H1 (cell line): ENCODE measurements around the gene DNM2. TPM values are rescaled to one million over a fixed set of nuclear protein-coding genes. Genes with fewer than 3 reads are reported as not detected.

Experiments used
- CTCF ChIA-PET: fragments of 300-600 bp; sonication (Branson Sonifier 250); formaldehyde crosslinking; loops from one replicate; lab custom pipeline; 2021; ENCODE audit not compliant: partially characterized antibody; lab: Charles Lee
- POLR2A ChIA-PET: fragments of 300-600 bp; sonication (Branson Sonifier 250); formaldehyde crosslinking; loops from one replicate; lab custom pipeline; 2021; ENCODE audit warnings: inconsistent platforms; ENCODE audit not compliant: partially characterized antibody; lab: Charles Lee
- DNase-seq, 2 experiments: peaks; one replicate each; pipeline versions ENCODE4 v3.0.0 to v3.0.0-alpha.2; 2010 to 2022; ENCODE audit warnings: low spot score in 2 of 2, low read depth in 1 of 2, mixed read lengths in 1 of 2
- FAIRE-seq: peaks from 2 replicates; lab custom pipeline; 2011; peaks lifted over from hg19 to GRCh38; lab: Jason Lieb, UNC
- H2AFZ ChIP-seq: 2 replicates; pipeline ENCODE4 v1.8.1; 2012; ENCODE audit warnings: low read length, inconsistent platforms
- H2AK5ac ChIP-seq: 2 replicates; pipeline ENCODE4 v1.6.1; 2013; ENCODE audit warnings: low read depth, low read length
- H2BK120ac ChIP-seq: replicated peaks from 2 replicates; pipeline ENCODE3; 2013; ENCODE audit warnings: low read depth, low read length, inconsistent platforms
- H2BK12ac ChIP-seq: 2 replicates; pipeline ENCODE4 v1.6.1; 2013; ENCODE audit warnings: low read depth, low read length
- H2BK15ac ChIP-seq: 2 replicates; pipeline ENCODE4 v1.6.1; 2013; ENCODE audit warnings: low read length
- H2BK20ac ChIP-seq: 2 replicates; pipeline ENCODE4 v1.6.1; 2013; ENCODE audit warnings: low read length
- H2BK5ac ChIP-seq: 2 replicates; pipeline ENCODE4 v1.6.1; 2013; ENCODE audit warnings: low read depth, low read length
- H3K14ac ChIP-seq: 2 replicates; pipeline ENCODE4 v1.6.1; 2013; ENCODE audit warnings: inconsistent platforms; ENCODE audit not compliant: insufficient read length
- H3K18ac ChIP-seq: 2 replicates; pipeline ENCODE4 v1.6.1; 2013; ENCODE audit warnings: low read length; ENCODE audit errors: extremely low read depth
- H3K23ac ChIP-seq: 2 replicates; pipeline ENCODE4 v1.6.1; 2013; ENCODE audit warnings: inconsistent platforms; ENCODE audit not compliant: insufficient read length
- H3K23me2 ChIP-seq: 2 replicates; pipeline ENCODE4 v1.6.1; 2013; ENCODE audit warnings: low read depth, low read length
- H3K27ac ChIP-seq: 2 replicates; pipeline ENCODE4 v1.6.1; 2011; ENCODE audit warnings: low read depth, low read length, inconsistent platforms
- H3K27me3 ChIP-seq, 4 experiments: replicated peaks in 1 of 4; 1 replicate in 1 of 4; 2 replicates in 3 of 4; pipeline versions ENCODE4 v1.6.1 to v1.8.1; 2011 to 2013; ENCODE audit warnings: low read length in 3 of 4, mild to moderate bottlenecking in 3 of 4, inconsistent platforms in 2 of 4, mixed read lengths in 2 of 4, moderate library complexity in 1 of 4; ENCODE audit not compliant: control insufficient read depth in 3 of 4, insufficient read depth in 3 of 4; ENCODE audit errors: extremely low read depth in 1 of 4
- H3K36me3 ChIP-seq, 4 experiments: 2 replicates each; pipeline versions ENCODE4 v1.6.1 to v1.8.1; 2011 to 2013; ENCODE audit warnings: mild to moderate bottlenecking in 4 of 4, low read length in 3 of 4, moderate library complexity in 2 of 4, control low read depth in 1 of 4, inconsistent platforms in 1 of 4; ENCODE audit not compliant: insufficient read depth in 4 of 4, control insufficient read depth in 2 of 4
- H3K4ac ChIP-seq: replicated peaks from 2 replicates; pipeline ENCODE3; 2013; ENCODE audit warnings: low read length, low read depth, mixed read lengths, inconsistent platforms; ENCODE audit not compliant: insufficient read length
- H3K4me1 ChIP-seq, 4 experiments: replicated peaks in 1 of 4; 1 replicate in 1 of 4; 2 replicates in 3 of 4; pipeline versions ENCODE4 v1.6.1 to v1.8.1; 2011 to 2013; ENCODE audit warnings: low read length in 3 of 4, inconsistent platforms in 2 of 4, mixed read lengths in 1 of 4; ENCODE audit not compliant: insufficient read depth in 4 of 4, control insufficient read depth in 3 of 4
- H3K4me2 ChIP-seq, 2 experiments: 2 replicates each; pipeline versions ENCODE4 v1.6.1 to v1.8.1; 2011 to 2013; ENCODE audit warnings: low read depth in 2 of 2, low read length in 2 of 2, control low read depth in 1 of 2, inconsistent platforms in 1 of 2, mild to moderate bottlenecking in 1 of 2; ENCODE audit not compliant: insufficient read depth in 1 of 2
- H3K4me3 ChIP-seq, 4 experiments: fragments of 200-600, 300-600 bp in 1 of 4; sonication (generic), shearing (Covaris generic), sonication (Bioruptor Twin) in 1 of 4; 2 replicates each; pipeline versions ENCODE4 v1.5.1 to v1.8.1; 2011 to 2016; ENCODE audit warnings: low read length in 4 of 4, low read depth in 3 of 4, control low read depth in 2 of 4, inconsistent platforms in 2 of 4, mild to moderate bottlenecking in 2 of 4, mixed read lengths in 1 of 4, moderate library complexity in 1 of 4; ENCODE audit not compliant: insufficient read depth in 2 of 4; ENCODE audit errors: extremely low read depth in 1 of 4
- H3K56ac ChIP-seq: replicated peaks from 2 replicates; pipeline ENCODE3; 2013; ENCODE audit warnings: low read depth, mild to moderate bottlenecking, mixed read lengths, low read length, inconsistent platforms; ENCODE audit not compliant: insufficient read length
- H3K79me1 ChIP-seq: 2 replicates; pipeline ENCODE4 v1.6.1; 2013; ENCODE audit warnings: low read depth, low read length, control low read depth
- H3K79me2 ChIP-seq, 2 experiments: 2 replicates each; pipeline versions ENCODE4 v1.6.1 to v1.8.1; 2012 to 2013; ENCODE audit warnings: low read length in 2 of 2, mild to moderate bottlenecking in 2 of 2, inconsistent platforms in 1 of 2; ENCODE audit not compliant: insufficient read depth in 2 of 2, control insufficient read depth in 1 of 2
- H3K9ac ChIP-seq, 4 experiments: replicated peaks in 1 of 4; 1 replicate in 1 of 4; 2 replicates in 3 of 4; pipeline versions ENCODE4 v1.6.1 to v1.8.1; 2011 to 2013; ENCODE audit warnings: low read depth in 3 of 4, low read length in 3 of 4, control low read depth in 2 of 4, mild to moderate bottlenecking in 2 of 4, moderate library complexity in 2 of 4, inconsistent platforms in 1 of 4; ENCODE audit errors: extremely low read depth in 1 of 4
- H3K9me3 ChIP-seq, 2 experiments: 2 replicates each; pipeline versions ENCODE4 v1.6.1 to v1.8.1; 2012 to 2013; ENCODE audit warnings: mild to moderate bottlenecking in 2 of 2, moderate library complexity in 2 of 2, control low read depth in 1 of 2, inconsistent platforms in 1 of 2, low read depth in 1 of 2, low read length in 1 of 2, mixed read lengths in 1 of 2; ENCODE audit not compliant: insufficient read depth in 2 of 2
- H4K20me1 ChIP-seq, 2 experiments: replicated peaks in 1 of 2; 2 replicates each; pipeline versions ENCODE3 to v1.8.1; 2011 to 2013; ENCODE audit warnings: inconsistent platforms in 2 of 2, low read length in 2 of 2, mild to moderate bottlenecking in 1 of 2; ENCODE audit not compliant: insufficient read depth in 2 of 2, control insufficient read depth in 1 of 2
- H4K5ac ChIP-seq: 2 replicates; pipeline ENCODE4 v1.6.1; 2013; ENCODE audit warnings: low read length, low read depth, mixed read lengths, inconsistent platforms; ENCODE audit not compliant: insufficient read length
- H4K8ac ChIP-seq: 2 replicates; pipeline ENCODE4 v1.8.0; 2013; ENCODE audit warnings: mild to moderate bottlenecking, moderate library complexity, low read length, inconsistent platforms; ENCODE audit not compliant: insufficient read depth; ENCODE audit errors: extremely low read depth
- H4K91ac ChIP-seq: replicated peaks from 2 replicates; pipeline ENCODE3; 2013; ENCODE audit warnings: low read length, mixed read lengths, inconsistent platforms; ENCODE audit not compliant: insufficient read length
- JUND ChIP-seq: IDR thresholded peaks from 2 replicates; pipeline ENCODE4 v1.6.1; 2011; ENCODE audit warnings: mild to moderate bottlenecking, improper control_type of control experiment, low read length
- RXRA ChIP-seq: IDR thresholded peaks from 2 replicates; pipeline ENCODE4 v1.6.1; 2011; ENCODE audit warnings: low read depth, mild to moderate bottlenecking, low read length, moderate library complexity; ENCODE audit not compliant: insufficient read depth
- SAP30 ChIP-seq: fragments of 300-600 bp; sonication (generic); IDR thresholded peaks from 2 replicates; pipeline ENCODE4 v1.7.1; 2012; ENCODE audit warnings: low read length, moderate library complexity, mild to moderate bottlenecking, inconsistent platforms; ENCODE audit not compliant: insufficient read depth, insufficient replicate concordance
- SIN3A ChIP-seq, 2 experiments: IDR thresholded peaks in 1 of 2; conservative IDR thresholded peaks in 1 of 2; 2 replicates each; pipeline ENCODE4 v1.6.1; 2011 to 2012; ENCODE audit warnings: low read length in 2 of 2, improper control_type of control experiment in 1 of 2, low read depth in 1 of 2, mild to moderate bottlenecking in 1 of 2
- SP4 ChIP-seq: IDR thresholded peaks from 2 replicates; pipeline ENCODE4 v1.6.1; 2012; ENCODE audit warnings: low read length, inconsistent platforms
- TAF1 ChIP-seq: IDR thresholded peaks from 2 replicates; pipeline ENCODE4 v1.6.1; 2011; ENCODE audit warnings: mild to moderate bottlenecking, low read depth, low read length
- TBP ChIP-seq: IDR thresholded peaks from 2 replicates; pipeline ENCODE4 v1.6.1; 2011; ENCODE audit warnings: low read depth, low read length, improper control_type of control experiment
- WGBS, 2 experiments: shearing (Covaris generic) in 1 of 2; methylation state at CpG; one replicate each; pipeline versions ENCODE4 v1.1.6 to v1.1.7; 2013 to 2015; ENCODE audit warnings: low lambda C conversion rate in 2 of 2, mixed read lengths in 2 of 2, inconsistent platforms in 1 of 2, low coverage in 1 of 2, missing lambda C conversion rate in 1 of 2; ENCODE audit not compliant: insufficient replicate concordance in 2 of 2, insufficient coverage in 1 of 2, insufficient read length in 1 of 2; ENCODE audit errors: extremely low coverage in 1 of 2, missing lambda C conversion rate in 1 of 2; 5-methylcytosine and 5-hydroxymethylcytosine counted together
- polyA plus RNA-seq, 7 experiments: library from polyadenylated mRNA; depleted of rRNA in 3 of 7; stranded (reverse) in 5 of 7; unstranded in 2 of 7; fragments of >200 nt in 5 of 7; fragments of 200-250 nt in 2 of 7; gene quantifications; 1 replicate in 5 of 7; 2 replicates in 1 of 7; 4 replicates in 1 of 7; pipeline versions ENCODE4 v1.2.1 to v1.2.3, GENCODE V29; 2011 to 2013; ENCODE audit warnings: missing spikeins in 2 of 7, mixed read lengths in 2 of 7
- total RNA-seq: library from RNA; stranded (reverse); fragmentation: NEBNext Ultra II Directional; extraction: Animal tissue kit (Norgen Biotek cat#: 25700); gene quantifications from 2 replicates; pipeline ENCODE4 v1.2.1, GENCODE V29; 2021
- TF ChIP-seq, protein P1 (sequence below), 3 experiments: IDR thresholded peaks; 1 replicate in 2 of 3; 2 replicates in 1 of 3; pipeline versions ENCODE4 v1.5.1 to v1.6.1; 2011; ENCODE audit warnings: low read length in 3 of 3, mild to moderate bottlenecking in 3 of 3, inconsistent platforms in 2 of 3, low read depth in 1 of 3, moderate library complexity in 1 of 3; ENCODE audit not compliant: insufficient read depth in 1 of 3; ENCODE audit errors: control extremely low read depth in 1 of 3

Gene DNM2
- total and polyA plus RNA-seq, 2 of the 8 experiments (the other 6 are each of a cell fraction or from before 2014, with no cell fraction given): 61.9 to 120 TPM

- Histone ChIP-seq H3K9ac (peak overlapping the region in 3 of 4 experiments; percentile 84 to 94 (median 90); a peak in 5 of 7 replicates), H3K14ac (no peak overlapping the region), H3K4me1 (no peaks in the 10 kb centered on the region), H2BK120ac (no peak overlapping the region), H3K4me3 (peak overlapping the region; percentile 79 to 92 (median 83)), H3K27me3 (no peaks in the 10 kb centered on the region), H3K56ac (no peak overlapping the region), H2AK5ac (no peak overlapping the region), H4K20me1 (peaks cover 0 to under 1% of the 10 kb centered on the region in 2 experiments), H3K79me2 (no peaks in the 10 kb centered on the region), H2AFZ (peak overlapping the region; percentile 79), H3K4me2 (peak overlapping the region; percentile 80 to 94), H3K4ac (peak overlapping the region; percentile 21), H4K5ac (no peak overlapping the region), H2BK15ac (no peak overlapping the region), H3K23me2 (peaks cover 6% of the 10 kb centered on the region; the same call in 1 of the 2 replicates), H3K79me1 (no peaks in the 10 kb centered on the region), H2BK5ac (peak overlapping the region; percentile 91; the same call in 1 of the 2 replicates), H3K27ac (no peak overlapping the region), H3K9me3 (no peaks in the 10 kb centered on the region), H3K36me3 (peaks cover 0 to under 1% (median 0%) of the 10 kb centered on the region in 4 experiments; a peak in 1 of 8 replicates), H4K91ac (peak overlapping the region; percentile 94), H2BK12ac (no peak overlapping the region), H3K18ac (no peak overlapping the region), H4K8ac (peak overlapping the region; percentile 98), H2BK20ac (no peak overlapping the region), H3K23ac (no peak overlapping the region)
- FAIRE-seq (no peak), DNase-seq (no peak)
- ChIA-PET POLR2A (interaction anchor here (0.6 to 55.9 kb wide), 15 partner anchors 9 to 218 kb away, joined by 3 to 1874 read pairs (median 5); partner anchors contain the start of genes CDKN2D, ILF3 and TMED1), CTCF (interaction anchor here (0.6 to 7.6 kb wide), 21 partner anchors 8 to 219 kb away, joined by 3 to 64 read pairs (median 4); partner anchors contain the start of gene DNM2)
- 11% methylated on average over 23 of the region's 24 CpGs; no CpG with 5 or more reads in 1 of the 2 experiments for WGBS, 2 experiments
- TF ChIP-seq SIN3A (conservative IDR thresholded peaks at IDR 0.05 in 1 of 2, IDR thresholded peaks at IDR 0.05 in 1 of 2; ENCODE audit: low read depth in 1 of 2, low read length in 2 of 2): 0 out of 4 replicates have a peak, but pooled peaks of 1 of the 2 experiments have one; percentile 35
- TF ChIP-seq TAF1: peak; percentile 43
- TF ChIP-seq TBP: 0 out of 2 replicates have a peak, but pooled peaks have one; percentile 33
- TF ChIP-seq SAP30: peak; percentile 82
- TF ChIP-seq, protein P1, sequence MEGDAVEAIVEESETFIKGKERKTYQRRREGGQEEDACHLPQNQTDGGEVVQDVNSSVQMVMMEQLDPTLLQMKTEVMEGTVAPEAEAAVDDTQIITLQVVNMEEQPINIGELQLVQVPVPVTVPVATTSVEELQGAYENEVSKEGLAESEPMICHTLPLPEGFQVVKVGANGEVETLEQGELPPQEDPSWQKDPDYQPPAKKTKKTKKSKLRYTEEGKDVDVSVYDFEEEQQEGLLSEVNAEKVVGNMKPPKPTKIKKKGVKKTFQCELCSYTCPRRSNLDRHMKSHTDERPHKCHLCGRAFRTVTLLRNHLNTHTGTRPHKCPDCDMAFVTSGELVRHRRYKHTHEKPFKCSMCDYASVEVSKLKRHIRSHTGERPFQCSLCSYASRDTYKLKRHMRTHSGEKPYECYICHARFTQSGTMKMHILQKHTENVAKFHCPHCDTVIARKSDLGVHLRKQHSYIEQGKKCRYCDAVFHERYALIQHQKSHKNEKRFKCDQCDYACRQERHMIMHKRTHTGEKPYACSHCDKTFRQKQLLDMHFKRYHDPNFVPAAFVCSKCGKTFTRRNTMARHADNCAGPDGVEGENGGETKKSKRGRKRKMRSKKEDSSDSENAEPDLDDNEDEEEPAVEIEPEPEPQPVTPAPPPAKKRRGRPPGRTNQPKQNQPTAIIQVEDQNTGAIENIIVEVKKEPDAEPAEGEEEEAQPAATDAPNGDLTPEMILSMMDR (IDR thresholded peaks at IDR 0.05; ENCODE audit: control extremely low read depth in 1 of 3, insufficient read depth in 1 of 3, low read depth in 1 of 3, low read length in 3 of 3): peak in 2 of 3 experiments; percentile 6 to 12; a peak in 1 of 4 replicates
- TF ChIP-seq JUND: no peak
- TF ChIP-seq SP4: peak; percentile 6; the same call in 1 of the 2 replicates
- no peak for TF ChIP-seq RXRA
Observed at GRCh38 chr19:10701955-10702525, 15.8 kb upstream of the DNM2 start.
